ENCODE measurements around the gene KIAA1191.

GRCh38 chr5:176337913-176338312 is 23.7 kb downstream of the KIAA1191 start:
- no peak for TF ChIP-seq KDM1A (IDR thresholded peaks at IDR 0.05; ENCODE audit: borderline replicate concordance, low read length)
- no peak for TF ChIP-seq EZH2 (IDR thresholded peaks at IDR 0.05; ENCODE audit: low read depth, low read length, severe bottlenecking)
- TF ChIP-seq GABPA (IDR thresholded peaks at IDR 0.05; ENCODE audit: borderline replicate concordance, insufficient read depth, low read length): no peak
- TF ChIP-seq POLR2A (IDR thresholded peaks at IDR 0.05; ENCODE audit: control extremely low read depth in 1 of 2, low read depth in 2 of 2, low read length in 2 of 2): no peak
- no peak for TF ChIP-seq CTCF (IDR thresholded peaks at IDR 0.05; ENCODE audit: control extremely low read depth in 1 of 3, insufficient read depth in 1 of 3, low read depth in 1 of 3, low read length in 3 of 3)
- no peak for TF ChIP-seq SIRT6 (IDR thresholded peaks at IDR 0.05; ENCODE audit: low read length)
- TF ChIP-seq NRF1 (IDR thresholded peaks at IDR 0.05; ENCODE audit: low read depth, low read length): no peak
- TF ChIP-seq ATF3 (IDR thresholded peaks at IDR 0.05; ENCODE audit: insufficient read depth, low read depth, low read length): no peak
- no peak for TF ChIP-seq SP1 (IDR thresholded peaks at IDR 0.05; ENCODE audit: low read depth, low read length)
- TF ChIP-seq JUN (IDR thresholded peaks at IDR 0.05; ENCODE audit: low read depth, low read length): no peak
